Right atrium auricular region (tissue), 2 donors: ENCODE data around the gene HNRNPUL2. TPM values are rescaled to one million over a fixed set of nuclear protein-coding genes. Genes with fewer than 3 reads are reported as not detected.

Source experiments
- DNase-seq: peaks from one replicate; pipeline ENCODE4 v3.0.0-alpha.2; 2019; ENCODE audit warnings: low spot score
- H3K27ac ChIP-seq, 2 donors: fragments of 200-600 bp; sonication (generic); 1 replicate in 1 of 2; 2 replicates in 1 of 2; pipeline ENCODE4 v1.5.1; 2016 to 2019
- H3K27me3 ChIP-seq, 2 donors: fragments of 200-600 bp; sonication (generic); one replicate each; pipeline versions ENCODE4 v1.5.1 to v1.6.0; 2017 to 2019
- H3K36me3 ChIP-seq: fragments of 200-600 bp; sonication (generic); one replicate; pipeline ENCODE4 v1.5.1; 2016
- H3K4me1 ChIP-seq, 2 donors: fragments of 200-600 bp; sonication (generic); one replicate each; pipeline versions ENCODE4 v1.5.1 to v1.6.0; 2017 to 2019
- H3K4me3 ChIP-seq, 2 donors: fragments of 200-600 bp; sonication (generic); 1 replicate in 1 of 2; 2 replicates in 1 of 2; pipeline ENCODE4 v1.5.1; 2017 to 2019; ENCODE audit warnings: mild to moderate bottlenecking in 1 of 2, moderate library complexity in 1 of 2
- H3K9me3 ChIP-seq, 2 donors: fragments of 200-600 bp; sonication (generic); one replicate each; pipeline ENCODE4 v1.5.1; 2019
- total RNA-seq, 2 donors: library from RNA; depleted of rRNA; stranded (reverse); fragments of >200 nt; gene quantifications; one replicate each; pipeline ENCODE4 v1.1.0, GENCODE V29; 2016
- TF ChIP-seq, protein P1 (sequence below), 2 donors: fragments of 200-600 bp; sonication (generic); IDR thresholded peaks; one replicate each; pipeline ENCODE4 v1.5.1; 2019; ENCODE audit warnings: antibody characterized with exemption in 2 of 2

The HNRNPUL2 gene
- total RNA-seq, 2 donors from 2014 or later, result 12.2 to 15.6 TPM

DNA sequence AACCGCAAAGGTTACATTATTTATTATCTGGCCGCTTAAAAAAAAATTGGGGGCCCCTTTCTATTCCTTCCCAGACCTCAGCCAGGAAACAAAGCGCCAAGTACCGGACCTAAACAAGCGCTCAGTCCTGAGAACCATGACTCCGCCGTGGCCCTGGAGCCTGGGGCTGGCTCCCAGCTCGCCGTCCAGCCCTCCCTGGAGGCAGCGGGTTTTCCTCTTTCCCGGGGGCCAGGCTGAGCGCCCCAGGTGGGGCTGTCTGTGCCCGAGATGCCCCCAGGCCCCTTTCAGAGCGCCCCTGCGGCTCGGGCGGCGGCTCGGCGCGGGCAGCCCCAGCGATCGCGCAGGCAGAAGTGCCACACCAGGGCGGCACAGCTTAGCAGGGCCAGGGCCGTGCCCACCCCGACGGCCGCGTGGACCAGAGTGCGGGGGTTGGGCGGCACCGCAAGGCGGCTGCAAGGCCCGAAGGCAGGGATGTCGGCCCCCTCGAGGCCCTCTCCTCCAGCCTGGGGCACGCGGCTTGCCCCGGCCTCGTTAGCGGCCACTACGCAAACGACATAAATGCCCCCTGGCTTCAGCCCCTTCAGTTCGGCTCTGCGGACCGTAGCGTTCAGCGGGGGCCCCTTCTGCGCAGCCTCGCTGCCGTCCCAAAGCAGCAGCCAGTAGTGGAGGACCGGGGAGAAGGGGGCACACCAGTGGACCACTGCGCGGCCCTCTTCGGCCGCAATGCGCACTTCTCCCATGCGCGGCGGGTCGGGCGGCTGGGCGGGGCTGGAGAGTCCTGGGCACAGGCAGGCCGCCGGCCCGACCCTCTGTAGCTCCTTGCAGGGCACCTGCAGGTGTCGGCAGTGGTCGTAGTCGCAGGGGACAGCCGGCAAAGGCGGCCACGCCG lies 39.5 kb downstream of the HNRNPUL2 start:
- DNase-seq, result no peak
- TF ChIP-seq, protein P1, sequence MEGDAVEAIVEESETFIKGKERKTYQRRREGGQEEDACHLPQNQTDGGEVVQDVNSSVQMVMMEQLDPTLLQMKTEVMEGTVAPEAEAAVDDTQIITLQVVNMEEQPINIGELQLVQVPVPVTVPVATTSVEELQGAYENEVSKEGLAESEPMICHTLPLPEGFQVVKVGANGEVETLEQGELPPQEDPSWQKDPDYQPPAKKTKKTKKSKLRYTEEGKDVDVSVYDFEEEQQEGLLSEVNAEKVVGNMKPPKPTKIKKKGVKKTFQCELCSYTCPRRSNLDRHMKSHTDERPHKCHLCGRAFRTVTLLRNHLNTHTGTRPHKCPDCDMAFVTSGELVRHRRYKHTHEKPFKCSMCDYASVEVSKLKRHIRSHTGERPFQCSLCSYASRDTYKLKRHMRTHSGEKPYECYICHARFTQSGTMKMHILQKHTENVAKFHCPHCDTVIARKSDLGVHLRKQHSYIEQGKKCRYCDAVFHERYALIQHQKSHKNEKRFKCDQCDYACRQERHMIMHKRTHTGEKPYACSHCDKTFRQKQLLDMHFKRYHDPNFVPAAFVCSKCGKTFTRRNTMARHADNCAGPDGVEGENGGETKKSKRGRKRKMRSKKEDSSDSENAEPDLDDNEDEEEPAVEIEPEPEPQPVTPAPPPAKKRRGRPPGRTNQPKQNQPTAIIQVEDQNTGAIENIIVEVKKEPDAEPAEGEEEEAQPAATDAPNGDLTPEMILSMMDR (IDR thresholded peaks at IDR 0.05), result no peak
- no peaks in the 10 kb centered on the region for H3K9me3 ChIP-seq
- H3K36me3 ChIP-seq, result peaks cover 28% of the 10 kb centered on the region
- H3K4me1 ChIP-seq, result peaks cover 0 to 25% of the 10 kb centered on the region in 2 donors
- no peaks in the 10 kb centered on the region for H3K27me3 ChIP-seq
- H3K4me3 ChIP-seq, result peak overlapping the region; percentile 28 to 37
- H3K27ac ChIP-seq, result peak overlapping the region; percentile 7 to 55

DNA sequence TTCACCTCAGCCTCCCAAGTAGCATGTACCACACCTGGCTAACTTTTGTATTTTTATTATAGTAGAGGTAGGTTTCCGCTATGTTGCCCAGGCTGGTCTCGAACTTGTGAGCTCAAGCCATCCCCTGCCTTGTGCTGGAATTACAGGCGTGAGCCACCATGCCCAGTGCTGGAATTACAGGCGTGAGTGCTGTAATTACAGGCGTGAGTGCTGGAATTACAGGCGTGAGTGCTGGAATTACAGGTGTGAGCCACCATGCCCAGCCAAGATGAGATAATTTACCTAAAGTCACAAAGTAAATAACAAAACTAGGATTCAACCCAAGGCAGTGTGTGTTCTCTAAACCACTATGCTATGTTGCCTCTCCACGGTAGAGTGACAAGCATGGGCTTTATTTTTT lies 44.7 kb downstream of the HNRNPUL2 start:
- TF ChIP-seq, protein P1 (IDR thresholded peaks at IDR 0.05), result no peak
- no peak overlapping the region for H3K4me3 ChIP-seq
- H3K36me3 ChIP-seq, result peaks cover 3% of the 10 kb centered on the region
- no peaks in the 10 kb centered on the region for H3K27me3 ChIP-seq
- H3K4me1 ChIP-seq, result peaks cover 0 to 18% of the 10 kb centered on the region in 2 donors
- DNase-seq, result no peak
- no peak overlapping the region for H3K27ac ChIP-seq
- H3K9me3 ChIP-seq, result no peaks in the 10 kb centered on the region

DNA sequence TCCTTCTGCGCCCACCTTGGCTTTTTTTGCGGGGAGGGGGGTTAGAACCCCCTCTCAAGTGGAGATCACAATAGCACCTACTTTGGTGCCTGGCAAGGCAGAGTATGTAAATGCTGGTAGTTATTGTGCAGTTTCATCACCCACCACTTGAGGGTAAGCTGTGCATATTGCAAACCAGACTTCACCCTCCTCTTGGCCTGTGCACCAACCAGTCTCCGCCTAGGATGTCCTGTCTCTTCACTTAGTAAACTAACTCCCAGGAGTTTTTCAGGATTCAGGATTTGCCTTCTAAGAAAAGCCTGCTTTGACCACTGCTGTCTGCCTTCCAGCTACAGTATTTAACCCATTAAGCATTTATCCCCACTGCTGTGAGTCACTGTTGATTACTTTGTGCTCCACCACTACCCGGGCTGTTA lies 46.4 kb downstream of the HNRNPUL2 start:
- Histone ChIP-seq H3K27me3 (no peaks in the 10 kb centered on the region), H3K36me3 (peaks cover 20% of the 10 kb centered on the region), H3K4me3 (no peak overlapping the region), H3K9me3 (no peaks in the 10 kb centered on the region), H3K4me1 (peaks cover 0 to 23% of the 10 kb centered on the region in 2 donors), H3K27ac (peak overlapping the region in 1 of 2 donors; percentile 27)
- TF ChIP-seq, protein P1 (IDR thresholded peaks at IDR 0.05), result peak; percentile 36 to 70
- DNase-seq, result peak; percentile 70

DNA sequence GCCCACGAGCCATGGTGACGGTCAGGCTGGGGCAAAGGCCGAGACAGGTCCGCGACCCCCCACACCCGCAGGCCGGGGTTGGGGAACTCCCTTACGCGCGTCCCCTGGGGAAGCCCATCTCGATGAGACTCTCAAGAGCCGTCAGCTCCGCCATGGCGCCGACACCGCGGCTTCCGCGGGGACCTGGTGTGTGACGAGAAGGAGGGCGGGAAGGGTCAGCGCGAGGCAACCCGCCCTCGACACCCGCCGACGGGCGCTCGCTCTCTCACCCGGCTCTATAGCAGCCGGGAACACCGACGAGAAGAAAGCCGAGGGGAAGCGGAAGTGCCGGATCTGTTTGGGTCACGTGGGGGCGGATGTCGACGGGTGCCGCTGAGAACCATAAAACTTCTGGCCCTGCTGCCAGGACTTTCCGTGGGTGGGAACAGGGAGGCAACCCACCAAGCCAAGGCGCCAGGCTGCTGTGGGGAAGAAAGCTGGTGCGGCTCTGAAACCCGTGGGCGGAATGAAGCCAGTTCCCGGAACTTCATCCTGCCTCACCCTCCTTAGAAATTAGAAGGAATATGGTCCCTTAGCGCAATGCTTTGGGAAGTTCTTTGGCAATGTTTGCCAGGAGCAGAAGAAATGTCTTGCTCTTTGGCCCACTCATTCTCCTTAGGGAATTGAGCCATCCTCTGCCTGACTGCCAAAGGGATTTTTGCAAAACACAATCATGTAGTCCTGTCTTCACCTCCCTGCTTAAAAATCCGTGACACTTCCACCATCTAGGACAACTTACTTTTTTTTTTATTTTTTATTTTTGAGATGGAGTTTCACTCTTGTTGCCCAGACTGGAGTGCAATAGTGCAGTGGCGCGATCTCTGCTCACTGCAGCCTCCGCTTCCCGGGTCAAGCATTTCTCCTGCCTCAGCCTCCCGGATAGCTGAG lies 48.2 kb downstream of the HNRNPUL2 start, which contains the start of gene UBXN1:
TSS of gene UBXN1 (minus strand) at position 304 of the 927 bp plus-strand sequence. CDS start at position 154, 150 bp downstream.
- peak; percentile 96 for DNase-seq
- H3K9me3 ChIP-seq, result no peaks in the 10 kb centered on the region
- peaks cover 0 to 23% of the 10 kb centered on the region in 2 donors for H3K4me1 ChIP-seq
- H3K27me3 ChIP-seq, result no peaks in the 10 kb centered on the region
- peak within 1 kb of the TSS; percentile 82 to 95 for H3K4me3 ChIP-seq
- H3K36me3 ChIP-seq, result peaks cover 21% of the 10 kb centered on the region
- TF ChIP-seq, protein P1 (IDR thresholded peaks at IDR 0.05), result no peak
- H3K27ac ChIP-seq, result peak within 1 kb of the TSS; percentile 80 to 88

DNA sequence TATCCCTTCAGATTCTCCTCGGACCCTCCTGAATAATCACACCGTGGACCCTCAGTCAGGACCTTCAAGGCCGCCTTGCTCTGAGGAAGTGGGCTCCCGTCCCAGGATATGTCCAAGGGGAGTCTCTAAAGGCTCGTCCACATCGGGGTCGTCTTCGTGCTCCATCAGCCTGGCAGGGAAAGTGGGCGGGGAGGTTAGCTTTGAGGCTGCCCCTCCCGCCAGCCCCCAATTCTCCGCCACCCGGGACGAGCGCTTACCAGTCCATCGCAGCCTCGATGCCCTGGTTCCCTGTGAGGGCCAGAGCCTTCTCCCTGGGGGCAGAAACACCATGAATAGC lies 48.9 kb downstream of the HNRNPUL2 start:
- DNase-seq, result no peak
- peaks cover 0 to 23% of the 10 kb centered on the region in 2 donors for H3K4me1 ChIP-seq
- peak overlapping the region; percentile 82 to 95 for H3K4me3 ChIP-seq

More for the DNA sequence above, 48.9 kb downstream of the HNRNPUL2 start:
- H3K36me3 ChIP-seq, result peaks cover 21% of the 10 kb centered on the region
- TF ChIP-seq, protein P1 (IDR thresholded peaks at IDR 0.05), result no peak
- H3K9me3 ChIP-seq, result no peaks in the 10 kb centered on the region
- no peaks in the 10 kb centered on the region for H3K27me3 ChIP-seq
- peak overlapping the region; percentile 80 to 88 for H3K27ac ChIP-seq
